Measurements from ENCODE around the gene SLC38A2. TPM values are rescaled to one million over a fixed set of nuclear protein-coding genes. Genes with fewer than 3 reads are reported as not detected.

The SLC38A2 gene
- total RNA-seq, 1 donor from 2014 or later, result 754 TPM

GRCh38 chr12:46320731-46321130 is 51.8 kb downstream of the SLC38A2 start:
- no peaks in the 10 kb centered on the region for H3K4me1 Mint-ChIP-seq (ENCODE audit: unreplicated experiment)
- H3K27me3 Mint-ChIP-seq (ENCODE audit: unreplicated experiment), result no peaks in the 10 kb centered on the region
- no peaks in the 10 kb centered on the region for H3K36me3 Mint-ChIP-seq (ENCODE audit: unreplicated experiment)
- H3K4me3 Mint-ChIP-seq (ENCODE audit: unreplicated experiment), result no peak overlapping the region
- no peak for DNase-seq (ENCODE audit: extremely low spot score, unreplicated experiment)
- H3K9me3 Mint-ChIP-seq (ENCODE audit: unreplicated experiment), result peaks cover 10% of the 10 kb centered on the region
- TF ChIP-seq, protein P1, sequence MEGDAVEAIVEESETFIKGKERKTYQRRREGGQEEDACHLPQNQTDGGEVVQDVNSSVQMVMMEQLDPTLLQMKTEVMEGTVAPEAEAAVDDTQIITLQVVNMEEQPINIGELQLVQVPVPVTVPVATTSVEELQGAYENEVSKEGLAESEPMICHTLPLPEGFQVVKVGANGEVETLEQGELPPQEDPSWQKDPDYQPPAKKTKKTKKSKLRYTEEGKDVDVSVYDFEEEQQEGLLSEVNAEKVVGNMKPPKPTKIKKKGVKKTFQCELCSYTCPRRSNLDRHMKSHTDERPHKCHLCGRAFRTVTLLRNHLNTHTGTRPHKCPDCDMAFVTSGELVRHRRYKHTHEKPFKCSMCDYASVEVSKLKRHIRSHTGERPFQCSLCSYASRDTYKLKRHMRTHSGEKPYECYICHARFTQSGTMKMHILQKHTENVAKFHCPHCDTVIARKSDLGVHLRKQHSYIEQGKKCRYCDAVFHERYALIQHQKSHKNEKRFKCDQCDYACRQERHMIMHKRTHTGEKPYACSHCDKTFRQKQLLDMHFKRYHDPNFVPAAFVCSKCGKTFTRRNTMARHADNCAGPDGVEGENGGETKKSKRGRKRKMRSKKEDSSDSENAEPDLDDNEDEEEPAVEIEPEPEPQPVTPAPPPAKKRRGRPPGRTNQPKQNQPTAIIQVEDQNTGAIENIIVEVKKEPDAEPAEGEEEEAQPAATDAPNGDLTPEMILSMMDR (IDR thresholded peaks at IDR 0.05), result no peak
- no peak overlapping the region for H3K27ac Mint-ChIP-seq (ENCODE audit: unreplicated experiment)

DNA sequence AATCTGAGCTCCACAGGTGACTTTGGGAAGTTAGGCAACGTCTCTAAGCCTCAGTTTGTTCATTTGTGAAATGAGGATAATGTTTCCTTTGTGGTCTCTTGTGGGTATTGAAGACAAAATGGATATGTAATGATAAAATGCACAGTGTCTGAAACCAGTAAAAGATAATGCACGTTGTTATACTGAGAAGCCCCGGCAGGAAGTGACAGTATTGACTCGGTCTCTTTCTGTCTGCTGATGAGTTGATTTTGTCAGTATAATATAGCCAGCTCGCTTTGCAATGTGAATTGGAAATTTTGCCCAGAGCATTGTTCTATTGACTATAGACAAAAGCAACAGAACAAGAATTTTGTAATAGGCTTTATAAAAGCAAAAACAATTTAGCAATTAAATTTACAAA is 54.5 kb downstream of the SLC38A2 start:
- Mint-ChIP-seq H3K4me1 (ENCODE audit: unreplicated experiment) (no peaks in the 10 kb centered on the region), H3K4me3 (ENCODE audit: unreplicated experiment) (no peak overlapping the region), H3K27me3 (ENCODE audit: unreplicated experiment) (peaks cover 10% of the 10 kb centered on the region), H3K27ac (ENCODE audit: unreplicated experiment) (no peak overlapping the region), H3K9me3 (ENCODE audit: unreplicated experiment) (peaks cover 16% of the 10 kb centered on the region), H3K36me3 (ENCODE audit: unreplicated experiment) (peaks cover 2% of the 10 kb centered on the region)
- no peak for DNase-seq (ENCODE audit: extremely low spot score, unreplicated experiment)
- TF ChIP-seq, protein P1 (IDR thresholded peaks at IDR 0.05), result no peak

Other genes starting within 250 kb of the SLC38A2 start
- 128 and 132 TPM in 2 replicates for gene SLC38A1, start 103.7 kb downstream of the SLC38A2 start, total RNA-seq